NB4 (cell line): ENCODE measurements around the gene PBXIP1.

Source experiments
- POLR2A ChIP-seq: IDR thresholded peaks from 2 replicates; pipeline ENCODE4 v1.6.1; 2011; ENCODE audit warnings: mild to moderate bottlenecking; ENCODE audit not compliant: insufficient read length; ENCODE audit errors: extremely low read depth
- TF ChIP-seq, protein P1 (sequence below): IDR thresholded peaks from one replicate; pipeline ENCODE4 v1.5.1; 2012; ENCODE audit warnings: low read depth, low read length

DNA sequence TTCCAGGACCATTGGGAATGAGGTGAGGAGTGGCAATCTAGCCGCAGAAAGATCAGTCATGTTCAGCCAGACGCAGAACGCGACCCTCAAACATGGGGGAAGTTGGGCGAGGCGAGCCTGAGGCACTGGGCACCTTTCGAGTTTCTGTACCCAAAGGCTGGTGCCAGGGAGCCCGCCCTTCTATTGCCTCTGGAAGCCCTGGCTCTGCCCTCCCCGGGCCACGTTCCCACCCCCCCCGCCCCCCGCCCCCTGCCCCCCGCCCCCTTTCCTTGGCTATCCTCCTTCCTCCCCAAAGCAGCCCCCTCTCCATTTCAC, 44.5 kb upstream of the PBXIP1 start:
- no peak for TF ChIP-seq POLR2A
- TF ChIP-seq, protein P1, sequence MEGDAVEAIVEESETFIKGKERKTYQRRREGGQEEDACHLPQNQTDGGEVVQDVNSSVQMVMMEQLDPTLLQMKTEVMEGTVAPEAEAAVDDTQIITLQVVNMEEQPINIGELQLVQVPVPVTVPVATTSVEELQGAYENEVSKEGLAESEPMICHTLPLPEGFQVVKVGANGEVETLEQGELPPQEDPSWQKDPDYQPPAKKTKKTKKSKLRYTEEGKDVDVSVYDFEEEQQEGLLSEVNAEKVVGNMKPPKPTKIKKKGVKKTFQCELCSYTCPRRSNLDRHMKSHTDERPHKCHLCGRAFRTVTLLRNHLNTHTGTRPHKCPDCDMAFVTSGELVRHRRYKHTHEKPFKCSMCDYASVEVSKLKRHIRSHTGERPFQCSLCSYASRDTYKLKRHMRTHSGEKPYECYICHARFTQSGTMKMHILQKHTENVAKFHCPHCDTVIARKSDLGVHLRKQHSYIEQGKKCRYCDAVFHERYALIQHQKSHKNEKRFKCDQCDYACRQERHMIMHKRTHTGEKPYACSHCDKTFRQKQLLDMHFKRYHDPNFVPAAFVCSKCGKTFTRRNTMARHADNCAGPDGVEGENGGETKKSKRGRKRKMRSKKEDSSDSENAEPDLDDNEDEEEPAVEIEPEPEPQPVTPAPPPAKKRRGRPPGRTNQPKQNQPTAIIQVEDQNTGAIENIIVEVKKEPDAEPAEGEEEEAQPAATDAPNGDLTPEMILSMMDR: no peak
